Endodermal cell (in vitro differentiated cells): ENCODE results near the gene DENND2A. TPM values are rescaled to one million over a fixed set of nuclear protein-coding genes. Genes with fewer than 3 reads are reported as not detected.

Experiments
- DNase-seq: peaks from one replicate; pipeline ENCODE4 v3.0.0-alpha.2; 2017
- H3K27ac ChIP-seq: 2 replicates; pipeline ENCODE4 v1.5.1; 2013; ENCODE audit warnings: mild to moderate bottlenecking, low read depth, low read length, moderate library complexity
- H3K27me3 ChIP-seq: 2 replicates; pipeline ENCODE4 v1.6.1; 2013; ENCODE audit warnings: mild to moderate bottlenecking, low read length, moderate library complexity; ENCODE audit not compliant: insufficient read depth, control insufficient read depth, poor library complexity, severe bottlenecking
- H3K36me3 ChIP-seq: 2 replicates; pipeline ENCODE4 v1.7.0; 2013; ENCODE audit warnings: mild to moderate bottlenecking, low read length, moderate library complexity; ENCODE audit not compliant: control insufficient read depth, insufficient read depth
- H3K4me1 ChIP-seq: one replicate; pipeline ENCODE4 v1.7.0; 2013; ENCODE audit warnings: low read length; ENCODE audit not compliant: control insufficient read depth, insufficient read depth
- H3K4me3 ChIP-seq: 2 replicates; pipeline ENCODE4 v1.5.1; 2013; ENCODE audit warnings: mild to moderate bottlenecking, low read length, moderate library complexity
- H3K9ac ChIP-seq: 2 replicates; pipeline ENCODE4 v1.6.1; 2013; ENCODE audit warnings: mild to moderate bottlenecking, low read length, moderate library complexity; ENCODE audit not compliant: poor library complexity, severe bottlenecking; ENCODE audit errors: extremely low read depth
- H3K9me3 ChIP-seq: 2 replicates; pipeline ENCODE4 v1.6.1; 2013; ENCODE audit warnings: mild to moderate bottlenecking, low read length, moderate library complexity; ENCODE audit not compliant: control insufficient read depth
- H3K27ac Mint-ChIP-seq: 2 replicates; pipeline ENCODE4 v1.8.0; 2020; ENCODE audit warnings: mixed read lengths
- H3K27me3 Mint-ChIP-seq: 2 replicates; pipeline ENCODE4 v1.8.0; 2021; ENCODE audit warnings: mild to moderate bottlenecking, mixed read lengths; ENCODE audit not compliant: insufficient read depth
- H3K36me3 Mint-ChIP-seq: 2 replicates; pipeline ENCODE4 v1.8.0; 2020; ENCODE audit warnings: low read depth, mixed read lengths
- H3K4me1 Mint-ChIP-seq: 2 replicates; pipeline ENCODE4 v1.8.0; 2020; ENCODE audit warnings: mixed read lengths
- H3K4me3 Mint-ChIP-seq: 2 replicates; pipeline ENCODE4 v1.8.0; 2020; ENCODE audit warnings: mild to moderate bottlenecking, moderate library complexity, mixed read lengths
- H3K9me3 Mint-ChIP-seq: 2 replicates; pipeline ENCODE4 v1.8.0; 2020; ENCODE audit warnings: mild to moderate bottlenecking, mixed read lengths
- CTCF ChIP-seq: fragments of 200-600 bp; sonication (generic); conservative IDR thresholded peaks from 2 replicates; pipeline ENCODE4 v1.5.0; 2021; ENCODE audit warnings: antibody characterized with exemption, mild to moderate bottlenecking
- WGBS, 2 experiments: methylation state at CpG; one replicate each; pipeline versions ENCODE4 v1.1.5 to v1.1.7; 2013; ENCODE audit warnings: missing lambda C conversion rate in 2 of 2, mixed read lengths in 1 of 2; ENCODE audit not compliant: insufficient coverage in 1 of 2, insufficient read length in 1 of 2; 5-methylcytosine and 5-hydroxymethylcytosine counted together
- total RNA-seq, 2 donors: library from RNA; stranded (reverse); fragmentation: NEBNext Ultra II Directional in 1 of 2; extraction: Animal tissue kit (Norgen Biotek cat#: 25700) in 1 of 2; gene quantifications; 2 replicates in 1 of 2; 3 replicates in 1 of 2; pipeline ENCODE4 v1.2.1, GENCODE V29; 2021

The DENND2A gene
- total RNA-seq, 2 donors from 2014 or later: 28.5 to 40.6 TPM

- Mint-ChIP-seq H3K36me3 (no peaks in the 10 kb centered on the region), H3K4me3 (no peak overlapping the region), H3K27me3 (no peaks in the 10 kb centered on the region), H3K27ac (peak overlapping the region; percentile 91), H3K9me3 (no peaks in the 10 kb centered on the region), H3K4me1 (peaks cover 25% of the 10 kb centered on the region)
- Histone ChIP-seq H3K27ac (no peak overlapping the region), H3K4me1 (no peaks in the 10 kb centered on the region), H3K9me3 (no peaks in the 10 kb centered on the region), H3K9ac (no peak overlapping the region), H3K4me3 (no peak overlapping the region), H3K27me3 (no peaks in the 10 kb centered on the region), H3K36me3 (no peaks in the 10 kb centered on the region)
- TF ChIP-seq CTCF: no peak
- WGBS, 2 experiments: 88 to 92% methylated on average over 2 of the region's 2 CpGs
- no peak for DNase-seq
These were observed 151.6 kb downstream of the DENND2A start for GRCh38 chr7:140489026-140489359.

GRCh38 chr7:140485500-140486265 is 154.9 kb downstream of the DENND2A start:
- Histone ChIP-seq H3K27me3 (no peaks in the 10 kb centered on the region), H3K9ac (no peak overlapping the region), H3K27ac (no peak overlapping the region), H3K4me3 (no peak overlapping the region), H3K9me3 (no peaks in the 10 kb centered on the region), H3K4me1 (no peaks in the 10 kb centered on the region), H3K36me3 (no peaks in the 10 kb centered on the region)
- no peak overlapping the region for H3K4me3 Mint-ChIP-seq
- H3K27ac Mint-ChIP-seq: peak overlapping the region; percentile 91
- peak; percentile 59 for DNase-seq
- no peaks in the 10 kb centered on the region for H3K9me3 Mint-ChIP-seq
- WGBS, 2 experiments: 82 to 87% methylated on average over 14 of the region's 14 CpGs
- no peak for TF ChIP-seq CTCF
- H3K4me1 Mint-ChIP-seq: peaks cover 42% of the 10 kb centered on the region
- no peaks in the 10 kb centered on the region for H3K36me3 Mint-ChIP-seq
- no peaks in the 10 kb centered on the region for H3K27me3 Mint-ChIP-seq

GRCh38 chr7:140484951-140485499 is 155.6 kb downstream of the DENND2A start:
- Histone ChIP-seq H3K27ac (no peak overlapping the region), H3K36me3 (no peaks in the 10 kb centered on the region), H3K9ac (no peak overlapping the region), H3K27me3 (no peaks in the 10 kb centered on the region), H3K4me1 (no peaks in the 10 kb centered on the region), H3K9me3 (no peaks in the 10 kb centered on the region), H3K4me3 (no peak overlapping the region)
- Mint-ChIP-seq H3K9me3 (no peaks in the 10 kb centered on the region), H3K36me3 (no peaks in the 10 kb centered on the region), H3K27ac (peak overlapping the region; percentile 91), H3K4me1 (peaks cover 42% of the 10 kb centered on the region), H3K4me3 (no peak overlapping the region), H3K27me3 (no peaks in the 10 kb centered on the region)
- DNase-seq: no peak
- WGBS, 2 experiments: 37 to 71% methylated on average over 3 to 5 of the region's 5 CpGs
- no peak for TF ChIP-seq CTCF
